Activated CD4-positive, alpha-beta T cell treated with anti-CD3 and anti-CD28 coated beads, Interleukin-10, Interleukin-2, amounts not matched to agents 100 ng/mL and 50 ng/mL, durations not matched to agents 16 hours and 8 hours (primary cell): Measurements from ENCODE around the gene TEX48.

ENCODE experiments used
- DNase-seq: peaks from one replicate; pipeline ENCODE4 v3.0.0-alpha.2; 2020

Gene TEX48

GRCh38 chr9:114662081-114662989 is 19.7 kb downstream of the TEX48 start:
- peak; percentile 71 for DNase-seq

- no peak for DNase-seq
These were observed 24.3 kb downstream of the TEX48 start, which contains the start of gene TEX53 for GRCh38 chr9:114657705-114658104. TEX53 (minus strand) TSS chr9:114657805; CDS start chr9:114657774, 31 bp downstream.

GRCh38 chr9:114656301-114656700 is 25.7 kb downstream of the TEX48 start:
- DNase-seq: no peak

- DNase-seq: no peak
These were observed 26.3 kb downstream of the TEX48 start for GRCh38 chr9:114655689-114656088.

GRCh38 chr9:114653556-114654159 is 28.3 kb downstream of the TEX48 start:
- peak; percentile 84 for DNase-seq

- DNase-seq: peak; percentile 11
These were observed 29.0 kb downstream of the TEX48 start for GRCh38 chr9:114652776-114653555.

- no peak for DNase-seq
These were observed 38.1 kb downstream of the TEX48 start for GRCh38 chr9:114643896-114644295.

GRCh38 chr9:114643001-114643400 is 39.0 kb downstream of the TEX48 start:
- DNase-seq: no peak

- no peak for DNase-seq
These were observed 40.0 kb downstream of the TEX48 start for GRCh38 chr9:114641967-114642366.

- no peak for DNase-seq
These were observed 43.6 kb downstream of the TEX48 start for GRCh38 chr9:114638404-114638803.

- DNase-seq: no peak
These were observed 47.6 kb downstream of the TEX48 start for GRCh38 chr9:114634387-114634786.

- no peak for DNase-seq
These were observed 48.4 kb downstream of the TEX48 start for GRCh38 chr9:114633438-114634089.

GRCh38 chr9:114631166-114631565 is 50.8 kb downstream of the TEX48 start:
- DNase-seq: no peak

GRCh38 chr9:114629563-114630090 is 52.4 kb downstream of the TEX48 start:
- no peak for DNase-seq

GRCh38 chr9:114627553-114627952 is 54.4 kb downstream of the TEX48 start:
- DNase-seq: no peak

GRCh38 chr9:114626415-114627020 is 55.5 kb downstream of the TEX48 start:
- no peak for DNase-seq

GRCh38 chr9:114624677-114625076 is 57.3 kb downstream of the TEX48 start:
- DNase-seq: no peak

- no peak for DNase-seq
These were observed 59.9 kb downstream of the TEX48 start for GRCh38 chr9:114621975-114622609.

- DNase-seq: no peak
These were observed 60.4 kb downstream of the TEX48 start for GRCh38 chr9:114621561-114621960.

GRCh38 chr9:114619191-114619761 is 62.7 kb downstream of the TEX48 start:
- DNase-seq: no peak
